Nephron (organoid): ENCODE results near the gene GPX5.
"Not testable (repeated sequence)": the region's sequence is repeated elsewhere in the genome, so short reads cannot be mapped to it uniquely, and the experiment has no call there.

ENCODE experiments used
- H3K27ac Mint-ChIP-seq, 3 experiments: 2 replicates each; pipeline ENCODE4 v1.8.0; 2020; ENCODE audit warnings: mixed read lengths in 3 of 3, mild to moderate bottlenecking in 2 of 3, moderate library complexity in 1 of 3
- H3K27me3 Mint-ChIP-seq: 2 replicates; pipeline ENCODE4 v1.8.0; 2021; ENCODE audit warnings: low read depth, mild to moderate bottlenecking, moderate library complexity, mixed read lengths
- H3K36me3 Mint-ChIP-seq: 2 replicates; pipeline ENCODE4 v1.8.0; 2020; ENCODE audit warnings: low read depth, mixed read lengths
- H3K4me1 Mint-ChIP-seq: 2 replicates; pipeline ENCODE4 v1.8.0; 2020; ENCODE audit warnings: mixed read lengths
- H3K4me3 Mint-ChIP-seq, 3 experiments: 2 replicates each; pipeline ENCODE4 v1.8.0; 2020; ENCODE audit warnings: mild to moderate bottlenecking in 3 of 3, mixed read lengths in 3 of 3, moderate library complexity in 2 of 3
- H3K9me3 Mint-ChIP-seq: 2 replicates; pipeline ENCODE4 v1.8.0; 2020; ENCODE audit warnings: mixed read lengths
- CTCF ChIP-seq, 3 experiments: fragments of 200-600 bp; sonication (generic); IDR thresholded peaks; one replicate each; pipeline ENCODE4 v1.5.0; 2021; ENCODE audit warnings: antibody characterized with exemption in 3 of 3; ENCODE audit not compliant: unreplicated experiment in 3 of 3

GPX5 gene

GRCh38 chr6:28496099-28496779 is 29.4 kb upstream of the GPX5 start:
- Mint-ChIP-seq H3K27me3 (no peaks in the 10 kb centered on the region), H3K9me3 (no peaks in the 10 kb centered on the region), H3K27ac (no peak overlapping the region), H3K4me3 (no peak overlapping the region), H3K4me1 (peaks cover 8% of the 10 kb centered on the region), H3K36me3 (no peaks in the 10 kb centered on the region)
- TF ChIP-seq CTCF (IDR thresholded peaks at IDR 0.05; ENCODE audit: unreplicated experiment in 3 of 3) = peak; percentile 45 to 59 (median 49)

GRCh38 chr6:28497306-28497705 is 28.4 kb upstream of the GPX5 start:
- H3K4me1 Mint-ChIP-seq = no peaks in the 10 kb centered on the region
- H3K27me3 Mint-ChIP-seq = no peaks in the 10 kb centered on the region
- TF ChIP-seq CTCF (IDR thresholded peaks at IDR 0.05; ENCODE audit: unreplicated experiment in 3 of 3) = no peak

GRCh38 chr6:28497893-28498292 is 27.8 kb upstream of the GPX5 start:
- Mint-ChIP-seq H3K4me1 (no peaks in the 10 kb centered on the region), H3K27me3 (no peaks in the 10 kb centered on the region), H3K9me3 (no peaks in the 10 kb centered on the region), H3K36me3 (no peaks in the 10 kb centered on the region), H3K4me3 (no peak overlapping the region), H3K27ac (no peak overlapping the region)
- TF ChIP-seq CTCF (IDR thresholded peaks at IDR 0.05; ENCODE audit: unreplicated experiment in 3 of 3) = no peak

More at GRCh38 chr6:28497306-28497705, 28.4 kb upstream of the GPX5 start:
- Mint-ChIP-seq H3K9me3 (no peaks in the 10 kb centered on the region), H3K36me3 (no peaks in the 10 kb centered on the region), H3K4me3 (no peak overlapping the region), H3K27ac (no peak overlapping the region)

- no peak for TF ChIP-seq CTCF (IDR thresholded peaks at IDR 0.05; ENCODE audit: unreplicated experiment in 3 of 3)
- H3K27ac Mint-ChIP-seq = no peak overlapping the region
- H3K4me3 Mint-ChIP-seq = no peak overlapping the region
- no peaks in the 10 kb centered on the region for H3K4me1 Mint-ChIP-seq
- no peaks in the 10 kb centered on the region for H3K9me3 Mint-ChIP-seq
- H3K36me3 Mint-ChIP-seq = no peaks in the 10 kb centered on the region
- H3K27me3 Mint-ChIP-seq = peaks cover 7% of the 10 kb centered on the region
These were observed 24.4 kb upstream of the GPX5 start for GRCh38 chr6:28501259-28501658.

GRCh38 chr6:28502136-28502535 is 23.5 kb upstream of the GPX5 start:
- H3K36me3 Mint-ChIP-seq, H3K27ac Mint-ChIP-seq, H3K9me3 Mint-ChIP-seq, H3K4me1 Mint-ChIP-seq, H3K4me3 Mint-ChIP-seq, H3K27me3 Mint-ChIP-seq: not testable (repeated sequence)

GRCh38 chr6:28502709-28503305 is 22.9 kb upstream of the GPX5 start:
- H3K36me3 Mint-ChIP-seq = not testable (repeated sequence)

GRCh38 chr6:28505733-28506132 is 19.9 kb upstream of the GPX5 start:
- Mint-ChIP-seq H3K36me3 (no peaks in the 10 kb centered on the region), H3K9me3 (no peaks in the 10 kb centered on the region), H3K4me1 (no peaks in the 10 kb centered on the region), H3K27ac (no peak overlapping the region), H3K4me3 (no peak overlapping the region), H3K27me3 (peaks cover 8% of the 10 kb centered on the region)
- TF ChIP-seq CTCF (IDR thresholded peaks at IDR 0.05; ENCODE audit: unreplicated experiment in 3 of 3) = no peak

More at GRCh38 chr6:28502709-28503305, 22.9 kb upstream of the GPX5 start:
- not testable (repeated sequence) for H3K4me3 Mint-ChIP-seq, H3K9me3 Mint-ChIP-seq, H3K4me1 Mint-ChIP-seq, H3K27me3 Mint-ChIP-seq
- H3K27ac Mint-ChIP-seq = peak overlapping the region in 1 of 3 experiments; percentile 66
